Measurements from ENCODE around the gene CAPN13.

GRCh38 chr2:30764021-30764800 lies 43.0 kb downstream of the CAPN13 start:
- TF ChIP-seq POLR2A (IDR thresholded peaks at IDR 0.05) (no peak), CTCF (IDR thresholded peaks at IDR 0.05) (no peak)

Measured in esophagus squamous epithelium (tissue), 4 donors.